NCI-H446 treated with DMSO at 0.1 percent for 48 hours (cell line): Measurements from ENCODE around the gene LTBP2.

Experiments
- DNase-seq: peaks from one replicate; lab custom pipeline; 2025; lab: John Stamatoyannopoulos, UW

Gene LTBP2

DNA sequence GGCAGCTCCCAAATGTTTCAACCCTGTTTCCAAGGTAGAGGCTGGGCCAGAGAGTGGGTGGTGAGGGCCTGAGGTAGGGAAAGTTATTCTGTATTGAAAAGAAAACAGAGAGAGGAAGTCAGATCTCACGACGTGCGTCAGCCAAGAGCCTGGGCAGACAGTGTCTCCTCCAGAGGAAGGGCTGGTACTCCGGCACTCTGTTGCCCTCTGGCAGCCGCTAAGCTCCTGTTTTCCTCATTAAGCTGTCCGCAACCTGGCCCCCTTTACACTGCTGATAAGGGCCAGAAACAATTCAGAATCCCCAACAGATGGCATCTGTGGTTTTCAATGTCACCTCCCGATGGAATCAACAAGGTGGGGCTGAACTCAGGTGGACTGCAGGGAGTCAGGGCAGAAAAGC lies 26.0 kb upstream of the LTBP2 start:
- DNase-seq = no peak

DNA sequence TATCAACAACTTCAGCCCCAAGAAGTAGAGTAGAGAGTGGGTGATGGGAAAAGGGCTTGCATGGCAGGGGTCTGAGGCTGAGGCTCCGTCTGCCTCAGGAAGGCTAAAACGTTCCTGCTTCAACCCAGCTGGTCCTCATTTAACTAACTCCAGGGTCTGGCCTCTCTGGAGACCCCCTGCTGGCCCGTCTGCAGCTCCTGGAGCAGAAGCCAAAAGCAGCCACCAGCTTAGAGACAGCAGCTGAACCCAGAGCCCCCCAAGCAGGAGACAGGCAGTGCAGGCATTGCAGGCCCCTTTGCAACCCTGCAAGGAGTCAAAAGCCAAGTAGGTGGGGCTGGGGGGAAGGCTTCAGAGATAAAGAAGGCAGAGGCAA lies 25.1 kb upstream of the LTBP2 start:
- DNase-seq = no peak

DNA sequence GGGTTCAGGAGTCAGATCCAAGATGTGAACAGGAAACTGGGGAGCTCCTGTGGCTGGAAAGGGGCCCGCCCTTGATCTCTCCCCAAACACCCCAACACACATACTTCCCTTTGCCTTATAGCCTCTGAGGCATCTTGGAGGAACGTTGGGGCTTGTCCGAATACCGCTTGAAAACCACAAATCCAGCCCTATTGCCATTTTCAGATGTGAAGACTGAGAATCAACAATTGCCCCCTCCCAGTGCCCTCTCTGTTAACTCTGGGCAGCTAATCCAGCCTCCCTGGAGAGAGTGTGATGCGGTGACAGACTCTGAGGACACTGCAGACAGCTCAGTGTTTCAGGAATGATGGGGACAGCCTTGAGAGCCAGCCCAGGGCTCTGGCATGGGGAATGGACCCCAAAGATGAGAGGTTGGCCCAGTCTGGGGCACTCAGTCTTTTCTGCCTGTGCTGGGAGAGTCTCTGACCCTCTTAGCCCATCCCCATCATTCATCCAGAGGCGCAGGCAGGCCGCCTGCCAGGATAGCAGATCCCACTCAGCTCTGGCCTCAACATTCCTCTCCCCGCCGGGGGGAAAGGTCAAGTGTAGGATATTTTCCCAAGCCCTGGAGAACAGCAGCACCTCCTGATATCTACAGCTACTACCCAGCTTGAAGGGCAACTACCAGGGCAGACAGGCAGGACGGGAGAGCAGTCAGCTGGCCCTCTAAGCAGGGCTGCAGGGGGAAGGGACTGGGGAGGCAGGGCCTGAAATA lies 24.6 kb upstream of the LTBP2 start:
- DNase-seq = no peak

DNA sequence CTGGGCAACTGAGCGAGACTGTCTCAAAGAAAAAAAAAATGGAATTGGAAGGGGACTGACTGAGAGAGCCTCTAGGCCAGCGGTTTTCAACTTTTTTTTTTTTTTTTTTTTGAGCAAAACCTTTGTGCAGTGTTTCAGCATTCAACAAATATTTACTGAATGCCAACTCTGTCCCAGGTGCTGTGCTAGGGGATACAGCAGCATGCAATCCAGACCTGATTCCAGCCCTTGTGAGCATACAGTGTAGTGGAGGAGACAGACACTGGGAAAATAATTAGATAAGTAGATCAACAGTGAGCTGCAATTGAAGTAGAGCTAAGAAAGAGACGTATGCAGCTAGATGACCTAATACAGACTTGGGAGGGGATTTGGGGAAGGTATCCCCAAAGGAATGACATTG lies 23.8 kb upstream of the LTBP2 start:
- no peak for DNase-seq

DNA sequence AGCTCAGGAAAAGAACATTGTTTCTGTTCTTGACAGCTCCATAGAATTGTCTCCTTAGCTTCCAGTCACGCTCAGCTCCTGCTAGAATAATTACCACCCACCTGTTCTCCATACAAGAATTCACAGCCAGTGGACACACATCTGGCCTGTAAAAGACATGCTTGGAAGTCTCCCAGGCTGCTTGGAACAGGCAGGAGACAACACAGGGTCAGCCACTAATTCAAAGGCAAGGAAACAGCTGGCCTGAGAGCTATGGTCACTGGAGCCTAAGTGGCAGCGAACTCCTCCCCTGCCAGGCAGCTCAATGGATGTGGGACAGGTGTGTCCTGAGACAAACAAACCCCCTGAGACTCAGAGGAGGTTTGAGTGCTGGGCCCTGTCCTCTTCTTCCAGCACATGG lies 22.9 kb upstream of the LTBP2 start:
- DNase-seq = no peak

DNA sequence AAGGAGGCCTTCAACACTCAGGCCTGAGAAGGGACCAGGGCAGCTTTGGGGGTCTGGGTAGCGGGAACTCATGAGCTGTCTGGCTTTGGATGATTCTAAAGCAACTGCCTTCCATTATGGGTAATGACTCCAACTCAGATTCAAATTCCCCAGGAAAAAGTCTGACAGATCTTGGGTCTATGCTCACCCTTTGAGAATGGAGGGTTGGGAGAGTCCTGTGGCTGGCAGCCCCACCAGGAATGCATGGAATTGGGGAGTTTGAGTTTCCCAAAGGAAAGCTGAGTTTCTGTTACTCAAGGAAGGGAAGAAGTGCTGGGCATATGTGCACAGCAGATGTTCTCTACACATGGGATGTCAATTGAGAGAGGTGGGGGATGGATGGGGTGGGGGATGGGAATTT lies 22.4 kb upstream of the LTBP2 start:
- no peak for DNase-seq

DNA sequence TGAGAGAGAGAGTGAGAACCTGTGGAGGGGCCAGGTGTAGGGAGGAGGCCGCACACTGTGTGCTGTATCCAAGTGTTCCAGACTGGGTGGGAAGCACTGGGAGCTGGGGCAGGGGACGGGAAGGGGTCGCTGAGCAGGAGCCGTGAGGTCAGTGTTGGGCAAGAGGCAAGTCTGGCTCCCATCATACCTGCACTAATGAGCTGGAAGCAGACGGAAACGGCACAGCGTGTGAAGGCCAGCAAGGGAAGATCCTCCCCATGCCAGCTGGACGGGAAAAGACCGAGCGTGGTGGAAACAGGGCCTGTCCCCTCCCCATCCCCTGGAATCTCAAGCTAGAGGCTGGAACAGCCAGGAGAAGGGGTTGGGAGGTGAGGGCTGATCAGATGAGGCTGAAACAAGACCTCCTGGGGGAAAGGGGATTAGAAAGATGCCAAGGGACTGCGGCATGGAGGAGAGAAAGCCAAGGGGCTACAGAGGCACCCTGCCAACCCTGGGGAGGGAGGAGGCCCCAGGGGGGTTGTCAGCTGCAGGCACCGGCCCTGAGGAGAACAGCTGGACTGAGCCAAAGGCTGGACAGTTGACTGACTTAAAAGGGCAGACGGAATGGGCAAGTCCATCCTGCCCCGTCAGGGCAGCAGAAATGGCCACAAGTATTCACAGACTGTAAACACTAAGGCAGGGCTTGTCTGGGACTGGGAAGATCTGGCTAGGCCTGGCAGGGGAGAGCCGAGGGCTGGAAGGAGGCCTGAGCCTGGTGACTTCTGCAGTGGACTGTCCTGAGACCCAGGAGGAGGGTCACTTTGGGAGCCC lies 19.0 kb upstream of the LTBP2 start:
- no peak for DNase-seq

DNA sequence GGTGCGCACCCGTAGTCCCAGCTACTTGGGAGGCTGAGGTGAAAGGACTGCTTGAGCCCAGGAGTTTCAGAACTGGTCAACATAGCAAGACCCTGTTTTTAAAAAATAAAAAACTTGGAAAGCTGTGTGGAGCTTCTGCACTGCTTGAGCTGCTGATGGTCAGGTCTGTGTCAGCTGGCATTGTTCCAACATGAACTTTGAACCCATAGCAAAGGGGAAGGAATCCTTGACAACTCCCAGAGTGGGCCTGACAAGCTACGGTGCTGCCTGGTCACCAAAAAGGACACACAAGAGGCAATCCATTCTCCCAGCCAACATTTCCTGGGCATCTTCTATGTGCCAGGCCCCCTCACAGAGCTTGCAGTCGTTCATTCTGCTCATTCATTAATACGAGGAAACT lies 16.4 kb upstream of the LTBP2 start:
- DNase-seq = no peak

DNA sequence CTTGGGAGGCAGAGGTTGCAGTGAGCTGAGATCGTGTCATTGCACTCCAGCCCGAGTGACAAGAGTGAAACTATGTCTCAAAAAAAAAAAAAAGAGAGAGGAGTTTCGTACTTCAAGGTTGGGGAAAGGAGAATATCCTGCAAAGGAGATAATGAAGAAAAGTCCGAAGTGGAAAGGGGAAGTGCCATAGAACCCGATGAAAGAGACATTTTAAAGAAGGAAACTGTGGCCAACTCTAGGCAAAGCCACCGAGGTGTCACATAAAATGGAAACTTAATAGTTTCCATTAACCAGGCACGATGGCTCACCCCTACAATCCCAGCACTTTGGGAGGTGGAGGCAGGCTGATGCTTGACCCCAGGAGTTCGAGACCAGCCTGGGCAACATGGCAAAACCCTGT lies 15.0 kb upstream of the LTBP2 start:
- DNase-seq = no peak

DNA sequence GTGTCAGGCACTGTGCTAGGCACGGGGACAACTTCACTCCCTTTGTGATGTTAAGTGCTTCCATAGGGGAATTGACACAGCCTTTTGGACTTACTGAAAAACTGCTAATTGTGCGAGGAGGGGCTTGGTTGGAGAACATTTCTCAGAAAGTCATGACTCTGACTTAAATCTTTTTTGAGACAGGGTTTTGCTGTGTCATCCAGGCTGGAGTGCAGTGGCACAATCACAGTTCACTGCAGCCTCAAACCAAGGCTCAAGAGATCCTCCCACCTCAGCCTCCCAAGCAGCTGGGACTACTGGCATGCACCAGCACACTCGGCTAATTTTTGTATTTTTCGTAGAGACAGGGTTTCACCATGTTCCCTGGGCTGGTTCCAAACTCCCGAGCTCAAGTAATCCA lies 10.2 kb upstream of the LTBP2 start:
- no peak for DNase-seq

DNA sequence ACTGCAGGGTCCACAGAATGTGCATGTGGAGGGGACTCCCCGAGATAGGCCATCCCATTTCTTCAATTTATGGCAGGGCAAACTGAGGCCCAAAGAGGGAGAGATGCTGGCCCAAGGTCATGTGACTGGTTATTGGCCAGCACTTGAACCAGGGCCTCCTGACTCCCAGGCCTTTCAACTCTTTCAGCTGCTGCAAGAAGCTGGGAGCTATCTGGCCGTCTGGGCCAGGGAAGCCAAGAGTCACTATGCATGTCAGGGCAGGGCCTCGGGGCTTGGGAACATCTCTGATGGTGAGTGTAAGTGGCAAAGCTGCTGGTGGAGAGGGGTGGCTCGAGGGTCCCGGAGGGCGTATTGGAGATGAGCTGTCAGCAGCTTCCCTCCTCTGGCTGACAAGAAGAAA lies 9.5 kb upstream of the LTBP2 start:
- DNase-seq = no peak

DNA sequence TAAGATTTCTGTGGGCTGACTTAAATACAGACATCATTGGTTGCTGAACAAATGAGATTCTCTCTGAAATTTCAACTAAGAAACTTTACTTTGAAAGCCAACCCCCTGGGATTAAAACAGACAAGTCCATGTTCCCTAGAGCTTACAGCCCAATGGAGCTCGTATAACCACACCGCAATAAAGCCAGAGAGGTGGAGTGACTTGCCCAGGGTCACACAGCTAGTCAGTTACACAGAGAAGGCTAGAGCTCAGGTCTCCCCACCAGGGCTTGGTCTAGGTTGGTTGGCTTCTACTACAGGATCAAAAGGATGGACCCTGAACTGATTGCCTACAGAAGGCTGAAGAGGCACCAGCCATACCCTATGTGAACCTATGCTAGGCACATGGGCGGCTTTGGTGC lies 8.9 kb upstream of the LTBP2 start:
- no peak for DNase-seq

DNA sequence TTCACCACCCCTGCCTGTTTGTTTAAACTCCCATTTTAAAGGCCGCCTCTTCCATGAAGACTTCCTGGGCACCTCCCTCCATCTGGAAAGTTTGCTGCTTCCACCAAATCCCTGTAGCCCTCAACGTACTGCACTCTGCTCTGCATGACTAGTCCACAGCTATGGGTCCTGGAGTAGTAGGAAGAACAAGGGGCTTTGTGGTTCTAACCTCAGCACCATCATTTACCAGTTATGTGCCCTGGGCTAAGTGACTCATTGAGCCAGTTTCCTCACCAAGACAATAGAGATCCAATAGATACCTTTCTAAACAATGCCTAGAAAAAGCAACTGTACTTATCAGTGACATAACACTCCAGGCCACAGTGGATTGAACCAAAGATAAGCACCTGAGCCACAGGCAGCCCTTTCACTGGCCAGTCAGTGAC lies 8.5 kb upstream of the LTBP2 start:
- no peak for DNase-seq

DNA sequence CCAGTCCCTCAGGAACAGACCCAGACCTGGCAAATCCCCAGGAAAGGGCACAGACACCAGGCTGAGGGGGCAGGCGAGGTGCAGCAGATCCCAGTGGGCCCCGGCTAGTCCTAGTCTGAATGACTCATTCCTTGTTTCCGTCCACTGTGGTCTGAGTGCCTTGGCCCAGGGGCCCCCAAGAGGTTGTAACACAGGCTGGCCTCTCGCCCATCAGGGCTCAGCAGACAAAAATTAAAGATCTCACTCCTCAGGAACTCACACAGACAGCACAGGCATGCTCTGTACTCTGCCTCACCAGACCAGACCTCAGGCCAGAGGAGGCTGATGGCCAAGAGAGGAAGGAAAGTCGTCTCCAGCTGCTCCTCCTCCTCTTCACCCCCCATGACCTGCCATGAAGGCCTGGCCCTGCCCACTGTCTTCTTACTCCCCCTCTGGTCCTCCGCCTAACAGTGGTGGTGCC lies 7.7 kb upstream of the LTBP2 start:
- DNase-seq = no peak

DNA sequence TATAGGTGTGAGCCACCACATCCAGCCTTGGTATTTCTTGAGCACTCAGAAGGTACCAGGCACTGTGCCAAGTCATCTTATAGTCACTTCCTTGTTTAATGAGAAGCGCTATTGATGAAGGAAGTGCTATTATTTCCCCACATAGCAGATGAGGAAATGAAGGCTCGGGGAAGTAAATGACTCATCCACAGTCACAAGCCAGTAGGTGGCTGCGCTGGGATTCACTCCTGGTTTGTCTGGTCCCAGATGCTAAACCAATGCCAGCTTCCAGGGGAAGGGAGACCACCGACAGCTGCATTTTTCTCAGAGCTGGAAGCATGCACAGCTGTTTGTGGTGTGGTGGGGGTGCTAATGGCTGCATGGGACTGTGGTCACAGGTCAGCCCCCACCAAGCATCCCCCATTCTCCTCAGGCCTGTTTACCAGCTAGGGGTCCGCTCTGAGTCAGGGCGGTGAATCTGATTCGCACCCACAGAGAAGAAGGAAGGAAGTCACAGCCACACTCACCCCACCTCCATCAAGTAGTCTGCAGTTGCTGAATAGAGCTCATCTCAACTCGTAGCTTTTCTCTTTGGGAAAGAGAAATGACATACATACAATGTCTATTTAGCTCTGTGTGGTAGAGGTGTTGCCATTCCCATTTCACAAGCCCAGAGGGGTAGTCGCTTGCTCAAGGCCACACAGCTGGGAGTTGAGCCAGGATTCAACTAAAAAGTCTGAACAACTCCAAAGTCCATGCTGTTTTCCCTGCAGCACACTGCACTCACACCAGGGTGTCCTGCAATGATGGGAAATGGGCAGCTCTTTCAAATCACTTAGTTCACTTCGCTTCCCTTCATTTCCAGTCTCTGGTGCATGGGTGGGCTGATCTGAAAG lies 6.3 kb upstream of the LTBP2 start:
- no peak for DNase-seq

DNA sequence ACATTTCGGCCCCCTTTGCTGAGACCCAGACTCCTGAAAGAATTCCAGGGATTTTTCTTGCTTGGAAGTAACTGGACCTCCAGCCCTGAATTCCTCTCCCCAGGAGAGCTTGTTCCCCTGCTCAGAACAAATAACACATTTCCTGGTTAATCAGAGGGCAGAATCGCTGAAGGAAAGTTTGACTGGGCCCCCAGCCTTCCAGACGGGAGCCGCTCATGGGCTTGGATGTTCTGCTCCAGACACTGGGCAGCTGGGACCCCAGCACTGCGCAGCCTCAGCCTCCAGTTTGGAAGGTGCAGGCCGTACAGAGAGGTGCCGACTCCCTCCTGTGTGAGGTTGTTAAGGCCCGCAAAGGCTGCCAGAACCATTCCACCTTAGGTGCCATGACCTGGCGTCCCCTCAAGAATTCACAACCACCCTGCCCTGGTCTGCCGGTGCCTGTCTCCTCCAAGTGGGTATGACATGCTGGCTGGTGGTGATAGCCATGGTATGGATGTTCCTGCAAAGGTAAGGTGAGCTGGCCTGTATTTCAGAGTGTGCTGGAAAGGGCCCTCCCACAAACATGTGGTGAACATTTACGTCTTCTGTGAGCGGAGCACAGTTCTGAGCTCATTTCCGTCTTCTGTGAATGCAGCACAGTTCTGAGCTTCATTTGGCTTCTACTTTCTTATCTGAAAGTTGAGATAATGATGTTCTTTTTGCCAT lies 5.1 kb upstream of the LTBP2 start:
- no peak for DNase-seq

DNA sequence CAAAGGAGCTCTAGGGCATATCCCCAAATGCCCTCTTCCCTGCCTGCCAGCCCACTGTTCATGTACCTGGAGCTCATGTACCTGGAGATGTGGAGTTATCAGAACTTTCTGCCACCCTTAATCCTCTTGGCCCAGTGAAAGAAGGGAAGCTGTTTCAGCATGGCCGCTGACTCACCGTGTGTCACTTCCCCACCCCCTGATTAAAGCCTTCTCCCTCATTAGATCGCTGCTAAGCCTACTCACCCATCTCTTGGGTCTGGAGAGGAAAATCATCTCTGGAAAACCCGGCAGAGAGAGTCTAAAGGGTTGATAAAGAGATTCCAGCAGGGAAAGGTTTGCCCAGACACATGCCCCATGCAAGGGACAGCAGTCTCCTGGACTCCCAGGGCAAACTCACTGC lies 4.5 kb upstream of the LTBP2 start:
- DNase-seq = no peak

DNA sequence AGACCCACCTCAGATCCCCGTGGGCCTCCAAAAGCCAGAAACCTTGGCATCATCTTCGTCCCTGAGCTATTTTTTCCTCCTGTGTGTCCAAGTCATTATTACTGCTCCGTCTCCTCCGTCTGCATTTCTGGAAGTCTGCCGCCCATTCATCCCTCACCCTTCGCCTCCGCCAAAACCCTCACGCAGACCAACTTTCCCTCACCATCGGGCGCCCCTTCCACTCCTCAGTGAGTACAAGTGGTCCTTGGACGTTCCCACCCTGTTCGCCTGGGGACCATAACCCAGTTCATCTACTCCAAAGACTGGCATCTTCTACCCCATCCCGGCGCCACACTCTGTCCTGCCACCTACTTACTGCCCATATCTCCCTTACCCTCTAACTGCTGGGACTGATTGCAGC lies 3.7 kb upstream of the LTBP2 start:
- no peak for DNase-seq

DNA sequence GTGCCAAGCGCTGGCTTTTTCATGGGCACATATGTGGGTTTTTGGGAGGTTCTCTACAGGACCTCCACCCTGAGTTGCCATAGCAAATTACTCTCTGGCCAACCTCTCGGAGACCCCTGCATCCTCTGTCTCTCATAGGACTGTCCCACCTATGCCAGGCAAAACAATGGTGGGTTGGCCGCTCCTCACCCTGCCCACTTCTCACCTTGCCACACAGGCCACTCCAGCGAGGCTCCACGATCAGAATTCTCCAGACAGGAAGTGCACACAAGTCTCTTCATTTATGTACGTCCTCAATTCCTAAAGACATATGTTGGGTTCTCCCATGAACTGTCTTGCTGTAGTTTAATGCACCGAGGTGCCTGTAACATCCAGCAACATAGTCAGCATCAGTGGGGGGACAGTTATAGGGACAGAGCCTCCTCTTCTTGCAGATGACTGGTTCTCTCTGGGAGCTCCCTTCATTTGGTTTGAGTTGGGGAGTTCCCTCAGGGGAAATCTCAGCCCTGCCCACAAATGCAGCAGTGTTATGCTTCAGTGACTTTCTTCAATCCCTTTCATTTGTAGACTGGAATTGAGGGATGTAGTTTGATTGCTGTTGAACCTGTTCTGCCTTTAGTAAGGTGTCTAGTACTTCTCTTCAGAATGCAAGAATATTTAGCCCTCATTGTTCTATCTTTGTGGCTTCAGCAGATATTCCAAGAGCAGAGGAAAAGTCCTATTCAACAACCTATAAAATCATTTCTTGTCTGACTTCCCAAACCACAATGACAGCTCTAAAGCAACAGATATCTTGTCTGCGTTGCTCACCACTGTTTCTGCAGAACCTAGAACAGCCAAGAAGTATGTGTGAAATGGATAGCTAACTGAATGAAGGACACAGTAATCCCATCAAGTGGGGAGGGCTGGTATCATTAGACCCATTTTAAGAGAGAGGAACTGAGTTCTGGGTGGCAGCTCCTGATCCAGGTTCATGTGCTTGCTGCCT lies 2.8 kb upstream of the LTBP2 start:
- no peak for DNase-seq

DNA sequence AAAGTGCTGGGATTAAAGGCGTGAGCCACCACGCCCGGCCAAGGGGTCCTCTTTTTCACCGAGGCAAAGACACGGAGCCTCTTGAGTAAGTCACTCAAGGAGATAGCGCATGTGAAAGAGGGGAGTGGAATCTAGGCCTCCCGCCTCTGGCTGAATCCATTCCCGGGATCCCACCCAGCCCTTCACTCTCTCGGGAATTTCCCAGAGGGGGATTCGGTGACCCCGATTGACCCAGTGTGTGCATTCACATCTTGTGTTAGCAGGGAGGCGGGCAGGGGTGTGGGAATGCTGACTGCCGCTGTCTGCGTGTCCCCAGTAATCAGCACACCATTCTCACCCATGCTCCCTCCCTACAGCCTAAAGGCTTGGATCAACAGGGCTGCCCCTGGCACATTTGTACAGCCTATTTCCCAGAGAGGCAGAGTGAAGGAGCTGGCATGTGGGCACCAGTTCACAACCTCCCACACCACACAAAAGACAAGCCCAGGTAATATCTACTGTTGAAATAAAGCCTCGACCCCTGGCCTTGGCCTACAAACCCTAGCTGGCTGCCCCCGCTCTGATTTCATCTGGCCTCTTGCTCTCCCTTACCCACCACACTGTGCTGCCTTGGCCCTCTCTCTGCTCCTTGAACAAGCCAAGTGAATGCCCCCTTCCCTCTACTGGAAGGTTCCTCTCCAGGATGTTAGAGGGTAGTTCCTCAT lies 1.3 kb upstream of the LTBP2 start:
- no peak for DNase-seq
